ENCODE results near the gene SMIM44. TPM values are rescaled to one million over a fixed set of nuclear protein-coding genes. Genes with fewer than 3 reads are reported as not detected.

The SMIM44 gene
- polyA plus RNA-seq, 1 donor (not counting 4 experiments of a cell fraction or from before 2014, with no cell fraction given), result not detected

DNA sequence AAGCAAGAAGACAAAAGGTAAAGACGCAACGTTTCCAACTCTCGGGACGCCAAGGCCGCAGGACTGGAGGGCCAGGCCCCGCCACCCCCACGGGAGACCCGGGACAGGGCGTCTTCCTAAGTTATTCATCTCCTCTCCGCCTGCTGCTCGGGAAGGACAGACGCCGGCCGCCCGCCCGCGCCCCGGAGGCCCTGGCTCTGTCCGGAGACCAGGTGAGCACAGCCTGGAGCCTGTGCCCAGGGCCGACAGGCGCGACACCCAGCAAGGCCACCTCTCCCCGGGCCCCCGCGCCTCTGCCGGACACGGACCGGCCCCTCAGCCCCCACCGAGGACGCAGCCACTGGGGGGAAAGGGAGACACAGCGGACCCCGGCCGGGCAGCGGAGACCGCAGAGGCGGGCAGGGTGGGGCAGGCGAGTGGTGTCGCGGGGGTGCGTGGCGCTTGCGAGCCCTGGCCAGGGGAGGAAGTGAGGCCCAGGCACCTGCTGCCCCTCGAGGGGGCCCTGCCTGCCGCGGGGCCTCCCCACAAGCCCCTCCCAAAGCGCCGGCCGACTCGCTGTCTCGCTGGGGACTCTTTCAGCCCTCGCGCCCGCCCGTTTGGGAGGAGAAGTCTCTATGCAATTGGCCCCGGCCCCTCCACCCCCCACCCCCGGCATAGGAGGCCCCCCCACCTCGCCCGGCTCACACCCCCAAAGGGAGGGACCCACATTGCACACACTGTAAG is 20.1 kb downstream of the SMIM44 start:
- H3K79me2 ChIP-seq (ENCODE audit: control insufficient read depth, insufficient read depth, low read length), result no peaks in the 10 kb centered on the region
- FAIRE-seq (no peak), DNase-seq (ENCODE audit: low read depth, low spot score) (no peak)
- H3K4me2 ChIP-seq (ENCODE audit: control insufficient read depth, extremely low read depth, insufficient read depth, low read depth, low read length), result no peak overlapping the region
- no peak for TF ChIP-seq EZH2 (IDR thresholded peaks at IDR 0.05; ENCODE audit: low read length)
- H3K4me1 ChIP-seq (ENCODE audit: control insufficient read depth, extremely low read depth, insufficient read depth, low read length), result no peaks in the 10 kb centered on the region
- no peak overlapping the region for H3K9ac ChIP-seq (ENCODE audit: control insufficient read depth, extremely low read depth, insufficient read depth, low read length)
- no peak overlapping the region for H2AFZ ChIP-seq (ENCODE audit: control insufficient read depth, low read length)
- no peak overlapping the region for H3K4me3 ChIP-seq (ENCODE audit: control insufficient read depth in 2 of 3, extremely low read depth in 1 of 3, insufficient read depth in 2 of 3, low read depth in 1 of 3, low read length in 3 of 3)
- H3K27ac ChIP-seq (ENCODE audit: control insufficient read depth, insufficient read depth, low read length), result no peak overlapping the region
- peaks cover 2% of the 10 kb centered on the region for H3K9me3 ChIP-seq (ENCODE audit: control insufficient read depth, low read depth, low read length)
- H3K9me1 ChIP-seq (ENCODE audit: control insufficient read depth, extremely low read depth, insufficient read depth, low read length), result no peaks in the 10 kb centered on the region
- dilution Hi-C loops (cut with MboI; ENCODE audit: extremely low pct_ligation_motif_present, low sequenced_read_pairs), result no loop called here
- peaks cover 2 to 5% of the 10 kb centered on the region in 2 experiments for H3K36me3 ChIP-seq (ENCODE audit: control insufficient read depth in 2 of 2, extremely low read depth in 1 of 2, insufficient read depth in 2 of 2, low read length in 2 of 2)
- no peaks in the 10 kb centered on the region for H4K20me1 ChIP-seq (ENCODE audit: control insufficient read depth, extremely low read depth, insufficient read depth, low read length)
- no peaks in the 10 kb centered on the region for H3K27me3 ChIP-seq (ENCODE audit: control insufficient read depth, extremely low read depth, insufficient read depth, low read length)

GRCh38 chr19:3459965-3460582 is 23.2 kb downstream of the SMIM44 start:
- no peak for FAIRE-seq
- Histone ChIP-seq H3K27me3 (ENCODE audit: control insufficient read depth, extremely low read depth, insufficient read depth, low read length) (no peaks in the 10 kb centered on the region), H3K9ac (ENCODE audit: control insufficient read depth, extremely low read depth, insufficient read depth, low read length) (no peak overlapping the region), H3K4me2 (ENCODE audit: control insufficient read depth, extremely low read depth, insufficient read depth, low read depth, low read length) (no peak overlapping the region), H2AFZ (ENCODE audit: control insufficient read depth, low read length) (no peak overlapping the region), H3K4me3 (ENCODE audit: control insufficient read depth in 2 of 3, extremely low read depth in 1 of 3, insufficient read depth in 2 of 3, low read depth in 1 of 3, low read length in 3 of 3) (no peak overlapping the region), H3K9me3 (ENCODE audit: control insufficient read depth, low read depth, low read length) (no peaks in the 10 kb centered on the region), H3K4me1 (ENCODE audit: control insufficient read depth, extremely low read depth, insufficient read depth, low read length) (no peaks in the 10 kb centered on the region), H4K20me1 (ENCODE audit: control insufficient read depth, extremely low read depth, insufficient read depth, low read length) (no peaks in the 10 kb centered on the region), H3K79me2 (ENCODE audit: control insufficient read depth, insufficient read depth, low read length) (no peaks in the 10 kb centered on the region), H3K36me3 (ENCODE audit: control insufficient read depth in 2 of 2, extremely low read depth in 1 of 2, insufficient read depth in 2 of 2, low read length in 2 of 2) (peaks cover 8 to 12% of the 10 kb centered on the region in 2 experiments), H3K27ac (ENCODE audit: control insufficient read depth, insufficient read depth, low read length) (no peak overlapping the region), H3K9me1 (ENCODE audit: control insufficient read depth, extremely low read depth, insufficient read depth, low read length) (no peaks in the 10 kb centered on the region)
- dilution Hi-C loops (cut with MboI; ENCODE audit: extremely low pct_ligation_motif_present, low sequenced_read_pairs), result no loop called here
- TF ChIP-seq EZH2 (IDR thresholded peaks at IDR 0.05; ENCODE audit: low read length), result no peak
- TF ChIP-seq, protein P1, sequence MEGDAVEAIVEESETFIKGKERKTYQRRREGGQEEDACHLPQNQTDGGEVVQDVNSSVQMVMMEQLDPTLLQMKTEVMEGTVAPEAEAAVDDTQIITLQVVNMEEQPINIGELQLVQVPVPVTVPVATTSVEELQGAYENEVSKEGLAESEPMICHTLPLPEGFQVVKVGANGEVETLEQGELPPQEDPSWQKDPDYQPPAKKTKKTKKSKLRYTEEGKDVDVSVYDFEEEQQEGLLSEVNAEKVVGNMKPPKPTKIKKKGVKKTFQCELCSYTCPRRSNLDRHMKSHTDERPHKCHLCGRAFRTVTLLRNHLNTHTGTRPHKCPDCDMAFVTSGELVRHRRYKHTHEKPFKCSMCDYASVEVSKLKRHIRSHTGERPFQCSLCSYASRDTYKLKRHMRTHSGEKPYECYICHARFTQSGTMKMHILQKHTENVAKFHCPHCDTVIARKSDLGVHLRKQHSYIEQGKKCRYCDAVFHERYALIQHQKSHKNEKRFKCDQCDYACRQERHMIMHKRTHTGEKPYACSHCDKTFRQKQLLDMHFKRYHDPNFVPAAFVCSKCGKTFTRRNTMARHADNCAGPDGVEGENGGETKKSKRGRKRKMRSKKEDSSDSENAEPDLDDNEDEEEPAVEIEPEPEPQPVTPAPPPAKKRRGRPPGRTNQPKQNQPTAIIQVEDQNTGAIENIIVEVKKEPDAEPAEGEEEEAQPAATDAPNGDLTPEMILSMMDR (optimal IDR thresholded peaks at IDR 0.05 in 1 of 3, IDR thresholded peaks at IDR 0.05 in 1 of 3, conservative IDR thresholded peaks at IDR 0.05 in 1 of 3; ENCODE audit: extremely low read depth in 1 of 3, insufficient read depth in 2 of 3, low read length in 3 of 3), result no peak
- DNase-seq (ENCODE audit: low read depth, low spot score), result no peak
